HUES6 (cell line): ENCODE data around the gene PRX.

ENCODE experiments used
- H3K27ac ChIP-seq: 2 replicates; pipeline ENCODE4 v1.7.0; 2013; ENCODE audit warnings: low read depth, mild to moderate bottlenecking, low read length, inconsistent platforms
- H3K27me3 ChIP-seq: 2 replicates; pipeline ENCODE4 v1.6.1; 2013; ENCODE audit warnings: low read length; ENCODE audit not compliant: control insufficient read depth, insufficient read depth
- H3K36me3 ChIP-seq: 2 replicates; pipeline ENCODE4 v1.6.1; 2013; ENCODE audit warnings: low read length; ENCODE audit not compliant: control insufficient read depth, insufficient read depth
- H3K4me1 ChIP-seq: 2 replicates; pipeline ENCODE4 v1.6.1; 2013; ENCODE audit warnings: low read length; ENCODE audit not compliant: control insufficient read depth, insufficient read depth
- H3K4me3 ChIP-seq: 2 replicates; pipeline ENCODE4 v1.5.1; 2013; ENCODE audit warnings: low read depth, low read length
- H3K9ac ChIP-seq: one replicate; pipeline ENCODE4 v1.6.1; 2013; ENCODE audit warnings: mild to moderate bottlenecking, low read length
- H3K9me3 ChIP-seq: 2 replicates; pipeline ENCODE4 v1.6.1; 2013; ENCODE audit warnings: low read depth, low read length; ENCODE audit not compliant: control insufficient read depth, insufficient read depth

PRX gene

DNA sequence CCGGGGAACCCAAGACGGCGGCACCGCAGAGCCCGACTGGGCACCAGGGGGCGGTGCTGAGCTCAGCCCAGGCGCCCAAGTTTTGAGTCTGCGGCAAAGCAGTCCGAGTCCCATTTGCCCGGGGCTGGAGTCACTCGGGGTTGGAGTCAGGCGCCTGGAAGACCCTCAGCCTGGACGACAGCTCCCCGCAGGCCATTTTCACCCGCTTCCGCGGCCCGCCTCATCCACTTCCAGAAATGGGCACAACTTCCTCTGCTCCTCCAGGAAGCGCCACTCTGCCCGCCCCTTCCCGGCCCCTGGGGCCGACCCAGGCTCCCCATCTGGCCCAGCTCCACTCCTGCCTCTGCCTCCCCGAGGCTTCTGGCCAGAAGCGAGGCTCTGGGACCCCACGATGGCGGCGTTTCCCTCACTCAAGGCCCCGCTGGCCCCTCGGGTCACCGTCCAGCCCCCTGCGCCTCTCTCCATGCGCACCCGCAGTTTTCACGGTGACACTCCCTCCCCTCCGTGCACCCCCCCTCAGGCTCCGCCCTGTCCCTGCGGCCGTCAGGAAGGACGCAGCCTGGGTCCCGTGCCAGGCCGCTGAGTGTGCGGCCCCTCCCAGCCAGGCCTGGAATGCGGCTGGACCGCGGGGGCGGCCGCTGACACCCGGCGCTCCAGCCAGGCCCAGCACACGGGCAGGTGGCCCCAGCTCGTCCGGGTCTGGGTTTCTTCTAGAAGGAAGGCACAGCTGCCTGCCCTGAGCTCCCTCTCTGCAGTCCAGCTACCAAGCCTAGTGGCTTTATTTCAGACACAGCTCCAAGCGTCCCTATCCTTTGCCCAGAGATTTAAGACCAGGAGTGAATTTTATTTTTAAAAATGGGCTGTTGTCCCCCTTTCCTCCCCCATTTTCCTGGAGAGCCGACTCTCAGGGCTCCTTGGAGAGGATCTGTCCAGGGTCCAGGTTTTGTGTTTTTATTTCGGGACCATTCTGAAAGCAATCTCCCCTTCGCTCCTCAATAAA is 7.9 kb upstream of the PRX start:
- peak overlapping the region; percentile 82 for H3K27ac ChIP-seq
- H3K4me1 ChIP-seq: peaks cover 15% of the 10 kb centered on the region; the same call in 1 of the 2 replicates

DNA sequence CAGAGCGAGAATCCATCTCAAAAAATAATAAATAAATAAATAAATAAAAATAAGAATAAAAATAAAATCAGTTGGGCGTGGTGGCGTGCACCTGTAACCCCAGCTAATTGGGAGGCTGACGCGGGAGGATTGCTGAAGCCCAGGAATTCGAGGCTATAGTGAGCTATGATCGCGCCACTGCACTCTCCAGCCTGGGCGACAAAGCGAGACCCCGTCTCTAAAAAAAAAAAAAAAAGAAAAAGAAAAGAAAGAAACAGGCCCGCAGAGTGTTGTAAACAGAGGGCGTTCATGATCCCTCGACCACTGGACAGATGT is 7.2 kb upstream of the PRX start:
- H3K27ac ChIP-seq: no peak overlapping the region
- no peaks in the 10 kb centered on the region for H3K9me3 ChIP-seq
- peaks cover 15% of the 10 kb centered on the region; the same call in 1 of the 2 replicates for H3K4me1 ChIP-seq
- H3K9ac ChIP-seq: peak overlapping the region; percentile 80
- peaks cover 12% of the 10 kb centered on the region for H3K36me3 ChIP-seq
- no peaks in the 10 kb centered on the region for H3K27me3 ChIP-seq
- H3K4me3 ChIP-seq: peak overlapping the region; percentile 77

More for the DNA sequence above, 7.9 kb upstream of the PRX start:
- Histone ChIP-seq H3K9ac (peak overlapping the region; percentile 80), H3K4me3 (peak overlapping the region; percentile 77), H3K9me3 (no peaks in the 10 kb centered on the region), H3K27me3 (no peaks in the 10 kb centered on the region), H3K36me3 (peaks cover 12% of the 10 kb centered on the region)

DNA sequence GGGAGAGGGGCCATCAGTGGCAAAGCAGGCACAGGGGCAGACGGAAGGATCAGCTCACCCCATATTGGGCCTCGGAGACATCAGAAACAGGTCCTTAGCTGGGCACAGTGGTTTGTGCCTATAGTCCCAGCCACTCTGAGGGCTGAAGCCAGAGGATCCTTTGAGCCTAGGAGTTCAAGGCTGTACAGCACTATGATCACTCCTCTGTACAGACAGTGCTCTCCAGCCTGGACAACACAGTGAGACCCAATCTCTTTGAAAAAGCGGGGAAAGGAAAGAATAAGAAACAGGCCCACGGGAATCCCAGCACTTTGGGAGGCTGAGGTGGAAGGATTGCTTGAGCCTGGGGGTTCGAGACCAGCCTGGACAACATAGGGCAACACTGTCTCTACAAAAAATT is 6.6 kb upstream of the PRX start:
- Histone ChIP-seq H3K27ac (no peak overlapping the region), H3K4me3 (no peak overlapping the region), H3K27me3 (no peaks in the 10 kb centered on the region), H3K36me3 (peaks cover 12% of the 10 kb centered on the region), H3K4me1 (peaks cover 19% of the 10 kb centered on the region; the same call in 1 of the 2 replicates), H3K9me3 (no peaks in the 10 kb centered on the region), H3K9ac (no peak overlapping the region)

DNA sequence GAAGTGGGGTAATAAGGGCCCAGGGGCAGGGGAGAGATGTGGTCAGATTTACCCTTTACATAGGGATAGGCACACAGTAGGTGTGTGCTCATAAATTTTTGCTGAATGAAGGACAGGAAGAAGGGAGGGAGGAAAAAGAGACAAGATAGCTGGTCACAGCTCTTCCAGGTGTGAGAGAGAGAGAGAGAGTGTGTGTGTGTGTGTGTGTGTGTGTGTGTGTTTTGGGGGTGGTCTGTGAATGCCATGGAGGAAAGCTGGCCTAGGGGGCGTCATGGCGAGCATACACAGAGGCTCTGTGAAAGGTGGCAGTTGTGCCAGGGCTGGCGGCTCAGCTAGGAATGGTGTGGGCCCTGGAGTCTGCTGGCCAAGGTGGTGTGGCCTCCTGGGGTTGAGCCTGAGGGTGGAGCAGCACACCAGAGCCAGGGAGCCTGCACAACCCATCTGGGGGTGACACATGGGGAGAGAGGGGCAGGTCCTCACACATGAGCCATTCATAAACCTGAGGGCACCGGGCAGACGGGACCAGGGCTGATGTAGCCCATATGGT is 6.0 kb upstream of the PRX start:
- Histone ChIP-seq H3K9ac (no peak overlapping the region), H3K4me3 (no peak overlapping the region), H3K9me3 (no peaks in the 10 kb centered on the region), H3K4me1 (peaks cover 16% of the 10 kb centered on the region; the same call in 1 of the 2 replicates), H3K36me3 (peaks cover 12% of the 10 kb centered on the region), H3K27ac (no peak overlapping the region), H3K27me3 (no peaks in the 10 kb centered on the region)

DNA sequence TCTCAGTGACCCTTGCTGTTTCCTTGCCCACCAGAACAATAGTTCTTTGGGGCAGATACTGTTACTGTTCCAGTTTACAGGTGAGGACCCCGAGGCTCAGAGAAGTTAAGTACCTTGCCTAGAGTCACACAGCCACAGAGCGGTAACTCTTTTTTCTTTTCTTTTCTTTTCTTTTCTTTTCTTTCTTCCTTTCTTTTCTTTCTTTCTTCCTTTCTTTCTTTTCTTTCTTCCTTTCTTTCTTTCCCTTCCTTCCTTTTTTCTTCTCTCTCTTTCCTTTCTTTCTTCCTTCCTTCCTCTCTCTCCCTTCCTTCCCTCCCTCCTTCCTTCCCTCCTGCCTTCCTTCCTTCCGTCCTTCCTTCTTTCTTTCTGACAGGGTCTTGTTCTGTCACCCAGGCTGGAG is 4.9 kb upstream of the PRX start:
- H3K27ac ChIP-seq: no peak overlapping the region
- H3K36me3 ChIP-seq: peaks cover 9% of the 10 kb centered on the region
- no peak overlapping the region for H3K9ac ChIP-seq
- H3K27me3 ChIP-seq: no peaks in the 10 kb centered on the region
- H3K9me3 ChIP-seq: no peaks in the 10 kb centered on the region
- no peak overlapping the region for H3K4me3 ChIP-seq
- peaks cover 23% of the 10 kb centered on the region for H3K4me1 ChIP-seq

DNA sequence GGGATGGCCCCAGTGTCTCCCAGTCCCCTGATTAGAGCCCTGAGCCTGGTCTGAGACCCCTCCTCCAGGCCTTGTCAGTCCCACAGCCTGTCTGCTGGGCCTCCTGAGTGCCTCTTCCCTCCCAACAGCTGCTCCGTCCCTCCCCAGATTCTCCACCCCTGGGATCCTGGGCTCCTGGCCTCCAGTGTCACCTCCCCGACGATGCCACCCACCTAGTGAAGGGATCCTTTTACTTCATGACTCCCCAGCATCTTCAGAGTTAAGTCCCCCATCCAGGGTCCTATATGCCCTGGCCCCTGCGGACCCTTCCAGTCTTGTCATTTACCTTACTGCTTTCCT is 4.4 kb upstream of the PRX start:
- Histone ChIP-seq H3K4me3 (no peak overlapping the region), H3K4me1 (peaks cover 23% of the 10 kb centered on the region)

DNA sequence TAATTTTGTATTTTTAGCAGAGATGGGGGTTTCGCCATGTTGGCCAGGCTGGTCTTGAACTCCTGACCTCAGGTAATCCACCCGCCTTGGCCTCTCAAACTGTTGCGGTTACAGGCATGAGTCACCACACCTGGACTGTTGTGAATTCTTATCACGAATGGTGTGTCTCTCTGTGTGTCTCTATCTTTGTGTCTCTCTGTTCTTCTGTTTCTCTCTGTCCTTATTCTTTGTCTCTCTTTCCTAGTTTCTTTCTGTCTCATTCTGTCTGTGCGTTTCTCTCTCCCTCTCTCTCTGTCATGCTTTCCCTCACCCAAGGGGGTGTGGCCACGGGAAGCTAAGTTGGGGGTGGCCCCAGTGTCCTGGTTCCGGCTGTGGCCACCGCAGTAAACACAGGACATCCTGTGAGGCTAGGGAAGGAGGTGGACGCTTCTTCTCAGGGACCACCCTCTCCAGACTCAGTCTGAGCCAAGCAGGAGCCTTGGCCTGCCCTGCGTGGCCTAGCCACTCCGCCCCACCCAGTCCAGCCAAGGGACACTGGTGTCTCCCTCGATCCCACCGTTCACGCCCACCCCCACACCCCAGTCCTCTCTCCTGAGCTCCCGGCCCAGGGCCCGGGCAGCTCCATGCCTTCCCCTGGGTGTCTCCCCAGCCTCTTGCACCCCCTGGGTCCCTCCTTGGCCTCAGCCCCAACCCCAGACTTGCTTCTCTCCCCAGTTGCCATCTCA is 3.9 kb upstream of the PRX start:
- no peak overlapping the region for H3K27ac ChIP-seq

More for the DNA sequence above, 4.4 kb upstream of the PRX start:
- H3K27me3 ChIP-seq: no peaks in the 10 kb centered on the region
- no peak overlapping the region for H3K27ac ChIP-seq
- peak overlapping the region; percentile 13 for H3K9ac ChIP-seq
- no peaks in the 10 kb centered on the region for H3K9me3 ChIP-seq
- H3K36me3 ChIP-seq: peaks cover 4% of the 10 kb centered on the region

DNA sequence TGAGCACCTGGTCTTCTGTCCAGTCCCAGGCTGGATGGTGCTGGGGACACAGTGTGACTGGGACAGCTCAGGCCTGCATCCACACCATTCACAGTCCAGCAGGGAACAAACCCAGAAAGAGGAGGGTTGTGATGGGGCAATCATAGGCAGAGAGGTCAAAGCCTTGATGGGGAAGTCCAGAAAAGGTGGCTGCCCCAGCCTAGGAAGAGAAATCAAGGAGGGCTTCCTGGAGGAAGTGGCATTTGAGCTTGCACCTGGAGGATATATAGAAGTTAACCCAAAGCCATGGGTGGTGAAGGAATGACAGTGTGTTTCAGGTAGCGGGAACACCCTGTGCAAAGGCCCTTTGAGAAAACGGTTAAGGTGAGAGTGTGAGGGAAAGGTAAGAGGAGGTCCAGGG is 2.6 kb upstream of the PRX start:
- H3K9me3 ChIP-seq: no peaks in the 10 kb centered on the region
- peaks cover 35% of the 10 kb centered on the region for H3K4me1 ChIP-seq
- no peak overlapping the region for H3K27ac ChIP-seq
- no peak overlapping the region for H3K9ac ChIP-seq
- H3K27me3 ChIP-seq: no peaks in the 10 kb centered on the region
- H3K36me3 ChIP-seq: no peaks in the 10 kb centered on the region
- no peak overlapping the region for H3K4me3 ChIP-seq

More for the DNA sequence above, 3.9 kb upstream of the PRX start:
- no peaks in the 10 kb centered on the region for H3K27me3 ChIP-seq
- H3K4me1 ChIP-seq: peaks cover 23% of the 10 kb centered on the region
- H3K36me3 ChIP-seq: no peaks in the 10 kb centered on the region
- no peak overlapping the region for H3K4me3 ChIP-seq
- peak overlapping the region; percentile 13 for H3K9ac ChIP-seq
- no peaks in the 10 kb centered on the region for H3K9me3 ChIP-seq

DNA sequence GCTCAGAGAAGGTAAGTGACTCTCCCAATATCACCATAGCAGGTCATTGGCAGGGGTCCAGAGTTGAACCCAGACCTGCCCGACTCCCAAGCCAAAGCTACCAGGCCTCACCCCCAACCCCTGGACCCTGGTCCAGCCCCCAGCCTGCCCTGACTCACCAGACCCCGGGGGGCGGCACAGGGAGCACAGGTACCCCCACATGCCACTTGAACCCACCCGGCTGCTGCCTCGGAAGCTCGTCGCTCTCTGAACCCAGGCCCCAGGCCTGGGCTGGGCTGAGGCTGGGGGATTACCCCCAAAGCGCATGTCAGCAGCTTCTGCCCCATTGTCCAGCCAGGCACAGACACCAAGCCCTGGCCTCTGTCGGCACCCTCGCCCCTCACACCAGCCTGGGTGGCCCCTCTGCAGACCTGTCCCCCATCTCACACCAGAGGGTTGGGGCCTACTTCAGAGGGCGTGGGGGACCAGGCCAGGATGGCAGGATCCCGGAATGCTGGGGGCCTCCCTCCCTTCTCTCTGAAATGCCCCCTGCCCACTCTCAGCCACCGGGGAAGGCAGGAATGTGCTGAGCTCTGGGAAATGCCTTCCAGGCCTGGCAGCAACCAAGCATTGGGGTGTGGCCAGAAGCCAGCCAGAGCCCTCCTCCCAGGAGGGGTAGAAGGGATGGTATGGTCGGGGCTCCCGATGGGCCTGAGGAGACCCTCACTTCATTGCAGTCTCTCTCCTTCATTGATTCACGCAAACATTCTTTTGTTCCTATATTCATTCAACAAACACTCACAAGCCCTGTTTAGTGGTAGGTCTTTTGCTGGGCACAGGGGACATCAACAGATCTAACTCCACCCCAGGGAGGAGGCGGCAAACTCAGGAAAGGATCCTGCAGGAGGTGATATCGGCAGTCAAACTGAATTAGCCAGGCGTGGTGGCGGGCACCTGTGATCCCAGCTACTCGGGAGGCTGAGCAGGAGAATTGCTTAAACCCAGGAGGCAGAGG is 1.7 kb upstream of the PRX start:
- Histone ChIP-seq H3K4me3 (no peak overlapping the region), H3K4me1 (peaks cover 37% of the 10 kb centered on the region), H3K27ac (no peak overlapping the region), H3K9me3 (no peaks in the 10 kb centered on the region), H3K36me3 (no peaks in the 10 kb centered on the region), H3K9ac (no peak overlapping the region), H3K27me3 (no peaks in the 10 kb centered on the region)

DNA sequence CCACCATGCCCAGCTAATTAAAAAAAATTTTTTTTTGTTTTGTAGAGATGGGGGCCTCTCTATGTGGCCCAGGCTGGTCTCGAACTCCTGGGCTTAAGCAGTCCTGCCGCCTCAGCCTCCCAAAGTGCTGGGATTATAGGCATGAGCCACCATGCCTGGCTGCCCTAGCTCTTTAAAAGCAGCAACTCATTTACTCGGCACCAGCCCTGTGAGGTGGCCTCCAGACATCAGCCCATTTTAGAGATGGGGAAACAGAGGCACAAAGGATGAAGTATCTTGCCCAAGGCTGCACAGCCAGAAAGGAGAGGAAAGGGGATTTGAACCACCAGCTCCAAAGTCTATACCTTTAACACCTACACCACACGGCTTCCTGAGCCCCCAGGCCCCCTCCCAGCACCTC is 312 bp downstream of the PRX start:
- H3K27ac ChIP-seq: no peak overlapping the region
- no peak overlapping the region for H3K9ac ChIP-seq
- H3K27me3 ChIP-seq: no peaks in the 10 kb centered on the region
- no peaks in the 10 kb centered on the region for H3K9me3 ChIP-seq
- H3K4me1 ChIP-seq: peaks cover 44% of the 10 kb centered on the region
- no peaks in the 10 kb centered on the region for H3K36me3 ChIP-seq
- H3K4me3 ChIP-seq: peak overlapping the region; percentile 26
